Gastrocnemius medialis (tissue), 4 donors: Measurements from ENCODE around the gene ZNF415. TPM values are rescaled to one million over a fixed set of nuclear protein-coding genes. Genes with fewer than 3 reads are reported as not detected.
"Not testable (repeated sequence)": the region's sequence is repeated elsewhere in the genome, so short reads cannot be mapped to it uniquely, and the experiment has no call there.

ENCODE experiments used
- ATAC-seq, 2 donors: fragments of 150-250 bp; one replicate each; pipeline ENCODE4 v1.9.1; 2016
- DNase-seq, 2 donors: peaks; one replicate each; pipeline ENCODE4 v3.0.0-alpha.2; 2019
- H3K27ac ChIP-seq, 4 donors: fragments of 200-600 bp; sonication (generic); 1 replicate in 1 of 4; 2 replicates in 3 of 4; pipeline ENCODE4 v1.5.1; 2016 to 2018; ENCODE audit warnings: mild to moderate bottlenecking in 2 of 4, moderate library complexity in 1 of 4
- H3K27me3 ChIP-seq, 3 donors: fragments of 200-600 bp; sonication (generic) in 2 of 3; 1 replicate in 1 of 3; 2 replicates in 2 of 3; pipeline versions ENCODE4 v1.5.1 to v1.6.0; 2016 to 2019; ENCODE audit warnings: mild to moderate bottlenecking in 1 of 3, moderate library complexity in 1 of 3
- H3K36me3 ChIP-seq, 2 donors: fragments of 200-600 bp; sonication (generic) in 1 of 2; one replicate each; pipeline ENCODE4 v1.5.1; 2017 to 2018
- H3K4me1 ChIP-seq, 2 donors: fragments of 200-600 bp; sonication (generic) in 1 of 2; one replicate each; pipeline ENCODE4 v1.5.1; 2016 to 2017; ENCODE audit warnings: mild to moderate bottlenecking in 2 of 2
- H3K4me3 ChIP-seq, 4 donors: fragments of 200-600 bp; sonication (generic) in 3 of 4; 1 replicate in 1 of 4; 2 replicates in 3 of 4; pipeline ENCODE4 v1.5.1; 2016 to 2019; ENCODE audit warnings: mild to moderate bottlenecking in 2 of 4
- H3K9me3 ChIP-seq, 3 donors: fragments of 200-600 bp; sonication (generic) in 2 of 3; 1 replicate in 1 of 3; 2 replicates in 2 of 3; pipeline ENCODE4 v1.5.1; 2016 to 2019
- CTCF ChIP-seq, 5 experiments: fragments of 450-650 bp in 3 of 5; fragments of 200-600 bp in 2 of 5; sonication (generic) in 2 of 5; IDR thresholded peaks in 4 of 5; conservative IDR thresholded peaks in 1 of 5; 1 replicate in 4 of 5; 2 replicates in 1 of 5; pipeline ENCODE4 v1.5.1; 2016 to 2019; ENCODE audit warnings: antibody characterized with exemption in 5 of 5, mild to moderate bottlenecking in 3 of 5, moderate library complexity in 3 of 5
- POLR2A ChIP-seq, 2 donors: fragments of 450-650 bp; IDR thresholded peaks; one replicate each; pipeline ENCODE4 v1.6.1; 2017; ENCODE audit warnings: antibody characterized with exemption in 2 of 2, mild to moderate bottlenecking in 2 of 2, moderate library complexity in 2 of 2
- in situ Hi-C, 4 donors: fragments of 200-750 bp; cut with MboI; loops; one replicate each; pipeline versions ENCODE4 v1.15.0 to v1.8.0; 2017; ENCODE audit warnings: low sequenced_read_pairs in 4 of 4
- intact Hi-C: fragments of 100-400 bp; cut with DNase I; formaldehyde crosslinking; loops from one replicate; pipeline ENCODE4 v1.15.1; 2023; ENCODE audit warnings: low total_unique reads
- total RNA-seq, 4 donors: library from RNA; depleted of rRNA; stranded (reverse); fragments of >200 nt; gene quantifications; one replicate each; pipeline versions ENCODE4 v1.1.0 to v1.2.3, GENCODE V29; 2016

The ZNF415 gene
- total RNA-seq, 4 donors from 2014 or later, result 1.6 to 4.0 (median 3.7) TPM

GRCh38 chr19:53131727-53132126, 983 bp downstream of the ZNF415 start:
- no peaks in the 10 kb centered on the region for H3K9me3 ChIP-seq
- in situ Hi-C loops, result no loop called here
- H3K4me1 ChIP-seq, result peaks cover 10 to 15% of the 10 kb centered on the region in 2 donors
- ATAC-seq (no peak), DNase-seq (no peak)
- TF ChIP-seq CTCF (IDR thresholded peaks at IDR 0.05 in 4 of 5, conservative IDR thresholded peaks at IDR 0.05 in 1 of 5) (no peak), POLR2A (IDR thresholded peaks at IDR 0.05) (no peak)
- no peaks in the 10 kb centered on the region for H3K36me3 ChIP-seq
- H3K27ac ChIP-seq, result peak overlapping the region; percentile 81 to 85 (median 83)
- H3K27me3 ChIP-seq, result peaks cover 0 to 5% (median 0%) of the 10 kb centered on the region in 3 donors
- intact Hi-C loops, result loop anchor here (2.0 kb wide), 2 partner anchors 27 to 29 kb away; partner anchors contain the start of genes ZNF160 and ZNF347
- peak overlapping the region; percentile 62 to 79 (median 72) for H3K4me3 ChIP-seq

GRCh38 chr19:53131085-53131590, 1.6 kb downstream of the ZNF415 start:
- in situ Hi-C loops, result no loop called here
- intact Hi-C loops, result no loop called here
- peaks cover 0 to 5% (median 0%) of the 10 kb centered on the region in 3 donors for H3K27me3 ChIP-seq
- H3K9me3 ChIP-seq, result no peaks in the 10 kb centered on the region
- H3K36me3 ChIP-seq, result no peaks in the 10 kb centered on the region
- peak overlapping the region; percentile 55 to 85 (median 82) for H3K27ac ChIP-seq
- no peak overlapping the region for H3K4me3 ChIP-seq
- no peak for ATAC-seq
- TF ChIP-seq POLR2A (IDR thresholded peaks at IDR 0.05) (no peak), CTCF (IDR thresholded peaks at IDR 0.05 in 4 of 5, conservative IDR thresholded peaks at IDR 0.05 in 1 of 5) (no peak)
- no peak for DNase-seq
- H3K4me1 ChIP-seq, result peaks cover 10 to 15% of the 10 kb centered on the region in 2 donors

- in situ Hi-C loops, result no loop called here
- H3K4me1 ChIP-seq, result peaks cover 10 to 15% of the 10 kb centered on the region in 2 donors
- H3K27ac ChIP-seq, result peak overlapping the region; percentile 55 to 85 (median 82)
- no peaks in the 10 kb centered on the region for H3K36me3 ChIP-seq
- H3K27me3 ChIP-seq, result peaks cover 0 to 5% (median 0%) of the 10 kb centered on the region in 3 donors
- DNase-seq (peak; percentile 23 to 45), ATAC-seq (peak; percentile 57 to 72)
- no peaks in the 10 kb centered on the region for H3K9me3 ChIP-seq
- TF ChIP-seq POLR2A (IDR thresholded peaks at IDR 0.05), result no peak
- no peak for TF ChIP-seq CTCF (IDR thresholded peaks at IDR 0.05 in 4 of 5, conservative IDR thresholded peaks at IDR 0.05 in 1 of 5)
- no peak overlapping the region for H3K4me3 ChIP-seq
- intact Hi-C loops, result no loop called here
These were observed 2.2 kb downstream of the ZNF415 start for GRCh38 chr19:53130506-53130905.

- intact Hi-C loops, DNase-seq, H3K4me3 ChIP-seq, ATAC-seq, H3K27me3 ChIP-seq, H3K27ac ChIP-seq, in situ Hi-C loops, H3K36me3 ChIP-seq, H3K9me3 ChIP-seq: not testable (repeated sequence)
- peaks cover 5 to 14% of the 10 kb centered on the region in 2 donors for H3K4me1 ChIP-seq
These were observed 5.8 kb downstream of the ZNF415 start for GRCh38 chr19:53126733-53127526.

GRCh38 chr19:53123400-53123799, 9.3 kb downstream of the ZNF415 start:
- no peaks in the 10 kb centered on the region for H3K4me1 ChIP-seq
- no peak for TF ChIP-seq POLR2A (IDR thresholded peaks at IDR 0.05)
- no peak for TF ChIP-seq CTCF (IDR thresholded peaks at IDR 0.05 in 4 of 5, conservative IDR thresholded peaks at IDR 0.05 in 1 of 5)
- DNase-seq (no peak), ATAC-seq (no peak)
- no peak overlapping the region for H3K27ac ChIP-seq
- H3K9me3 ChIP-seq, result no peaks in the 10 kb centered on the region
- peaks cover 0 to 4% of the 10 kb centered on the region in 2 donors for H3K36me3 ChIP-seq
- in situ Hi-C loops (no loop called here), intact Hi-C loops (no loop called here)
- H3K27me3 ChIP-seq, result no peaks in the 10 kb centered on the region
- H3K4me3 ChIP-seq, result no peak overlapping the region
